Mucosa of stomach (tissue), 1 donor: Measurements from ENCODE around the gene CDH4.

Source experiments
- H3K27me3 ChIP-seq: one replicate; pipeline ENCODE4 v1.7.0; 2013; ENCODE audit warnings: mild to moderate bottlenecking, low read length; ENCODE audit not compliant: control insufficient read depth, insufficient read depth
- H3K36me3 ChIP-seq: one replicate; pipeline ENCODE4 v1.7.0; 2013; ENCODE audit warnings: low read length; ENCODE audit not compliant: control insufficient read depth, insufficient read depth
- H3K4me1 ChIP-seq: one replicate; pipeline ENCODE4 v1.7.0; 2013; ENCODE audit warnings: mild to moderate bottlenecking, low read length; ENCODE audit not compliant: control insufficient read depth, insufficient read depth
- H3K4me3 ChIP-seq: one replicate; pipeline ENCODE4 v1.7.0; 2013; ENCODE audit warnings: low read length
- H3K9ac ChIP-seq: one replicate; pipeline ENCODE4 v1.7.0; 2013; ENCODE audit warnings: mild to moderate bottlenecking, low read length, moderate library complexity
- H3K9me3 ChIP-seq: one replicate; pipeline ENCODE4 v1.7.0; 2013; ENCODE audit warnings: mild to moderate bottlenecking, low read length, moderate library complexity; ENCODE audit not compliant: control insufficient read depth
- donor health status: Pancreatic carcinoma.

CDH4 gene

GRCh38 chr20:61726979-61727378 is 474.9 kb downstream of the CDH4 start:
- H3K27me3 ChIP-seq, result no peaks in the 10 kb centered on the region
- no peaks in the 10 kb centered on the region for H3K9me3 ChIP-seq
- no peak overlapping the region for H3K9ac ChIP-seq
- H3K36me3 ChIP-seq, result no peaks in the 10 kb centered on the region
- H3K4me1 ChIP-seq, result no peaks in the 10 kb centered on the region
- no peak overlapping the region for H3K4me3 ChIP-seq

DNA sequence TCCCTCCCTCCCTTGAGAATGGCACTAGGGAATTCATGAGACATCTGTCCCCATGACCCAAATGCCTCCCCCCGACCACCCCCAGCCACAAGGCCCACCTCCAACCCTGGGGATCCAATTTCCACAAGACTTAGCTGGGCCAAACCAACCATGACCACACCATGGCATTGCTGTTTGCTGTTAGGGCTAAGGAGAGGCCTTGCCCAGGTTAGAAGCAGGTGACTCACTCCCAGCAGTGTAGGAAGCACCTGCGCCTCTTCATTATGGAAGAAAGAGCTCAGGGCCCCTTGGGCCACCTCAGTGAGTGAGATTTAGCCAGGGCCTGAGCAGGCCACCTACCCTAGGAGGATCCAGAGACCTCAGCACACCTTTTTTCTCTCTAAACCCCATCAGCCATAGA is 475.7 kb downstream of the CDH4 start:
- Histone ChIP-seq H3K27me3 (no peaks in the 10 kb centered on the region), H3K36me3 (no peaks in the 10 kb centered on the region), H3K9me3 (no peaks in the 10 kb centered on the region), H3K9ac (no peak overlapping the region), H3K4me1 (no peaks in the 10 kb centered on the region), H3K4me3 (no peak overlapping the region)

GRCh38 chr20:61728326-61728725 is 476.3 kb downstream of the CDH4 start:
- Histone ChIP-seq H3K27me3 (no peaks in the 10 kb centered on the region), H3K36me3 (no peaks in the 10 kb centered on the region), H3K9me3 (no peaks in the 10 kb centered on the region)

GRCh38 chr20:61728786-61729770 is 477.0 kb downstream of the CDH4 start:
- Histone ChIP-seq H3K27me3 (no peaks in the 10 kb centered on the region), H3K9me3 (no peaks in the 10 kb centered on the region)

More at GRCh38 chr20:61728326-61728725, 476.3 kb downstream of the CDH4 start:
- Histone ChIP-seq H3K4me1 (no peaks in the 10 kb centered on the region), H3K4me3 (no peak overlapping the region), H3K9ac (no peak overlapping the region)

DNA sequence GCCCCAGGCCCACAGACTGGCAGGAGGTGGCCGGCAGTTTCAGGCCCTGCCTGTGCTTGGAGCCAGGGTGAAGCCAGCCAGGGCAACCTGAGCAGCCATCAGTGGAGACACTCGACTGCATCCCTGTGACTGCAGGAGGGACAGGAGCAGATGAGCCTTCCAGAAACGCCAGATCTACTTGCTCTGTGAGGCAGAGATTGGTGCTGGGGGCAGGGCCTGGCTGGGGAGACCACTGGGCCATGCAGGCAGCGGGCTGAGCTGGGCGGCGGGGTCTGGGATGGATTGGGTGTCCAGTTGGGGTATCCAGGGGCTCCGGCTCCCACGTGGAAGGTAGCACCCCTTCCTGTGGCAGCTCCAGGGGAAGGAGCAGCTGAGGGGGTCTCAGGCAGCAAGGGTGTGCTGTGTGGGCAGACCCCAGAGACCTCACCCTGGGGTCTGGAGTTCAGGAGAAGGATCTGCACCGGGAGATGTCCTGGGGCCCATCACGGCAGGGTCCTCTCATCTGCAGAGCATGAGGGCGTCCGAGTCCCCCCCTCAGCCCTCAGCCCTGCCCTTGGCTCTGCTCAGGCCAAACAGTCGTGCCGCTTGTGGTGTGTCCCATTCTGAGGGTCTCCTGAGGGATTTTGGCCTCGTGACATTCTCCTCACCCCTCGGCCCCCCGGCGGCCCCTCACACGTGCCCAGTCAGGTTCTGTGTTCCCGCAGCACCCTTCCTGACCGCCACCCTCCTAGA is 478.7 kb downstream of the CDH4 start:
- H3K36me3 ChIP-seq, result no peaks in the 10 kb centered on the region
- H3K4me3 ChIP-seq, result no peak overlapping the region
- no peaks in the 10 kb centered on the region for H3K27me3 ChIP-seq
- H3K9me3 ChIP-seq, result no peaks in the 10 kb centered on the region
- no peak overlapping the region for H3K9ac ChIP-seq
- no peaks in the 10 kb centered on the region for H3K4me1 ChIP-seq

More at GRCh38 chr20:61728786-61729770, 477.0 kb downstream of the CDH4 start:
- H3K4me3 ChIP-seq, result no peak overlapping the region
- H3K9ac ChIP-seq, result no peak overlapping the region
- H3K4me1 ChIP-seq, result no peaks in the 10 kb centered on the region
- no peaks in the 10 kb centered on the region for H3K36me3 ChIP-seq

- no peaks in the 10 kb centered on the region for H3K36me3 ChIP-seq
- no peaks in the 10 kb centered on the region for H3K27me3 ChIP-seq
- H3K9me3 ChIP-seq, result no peaks in the 10 kb centered on the region
- H3K9ac ChIP-seq, result no peak overlapping the region
- no peaks in the 10 kb centered on the region for H3K4me1 ChIP-seq
- no peak overlapping the region for H3K4me3 ChIP-seq
Measured at GRCh38 chr20:61731363-61732181, 479.5 kb downstream of the CDH4 start.

- no peaks in the 10 kb centered on the region for H3K4me1 ChIP-seq
- H3K9ac ChIP-seq, result no peak overlapping the region
- no peaks in the 10 kb centered on the region for H3K9me3 ChIP-seq
- H3K4me3 ChIP-seq, result no peak overlapping the region
- no peaks in the 10 kb centered on the region for H3K27me3 ChIP-seq
- H3K36me3 ChIP-seq, result no peaks in the 10 kb centered on the region
Measured at GRCh38 chr20:61732511-61733210, 480.6 kb downstream of the CDH4 start.

DNA sequence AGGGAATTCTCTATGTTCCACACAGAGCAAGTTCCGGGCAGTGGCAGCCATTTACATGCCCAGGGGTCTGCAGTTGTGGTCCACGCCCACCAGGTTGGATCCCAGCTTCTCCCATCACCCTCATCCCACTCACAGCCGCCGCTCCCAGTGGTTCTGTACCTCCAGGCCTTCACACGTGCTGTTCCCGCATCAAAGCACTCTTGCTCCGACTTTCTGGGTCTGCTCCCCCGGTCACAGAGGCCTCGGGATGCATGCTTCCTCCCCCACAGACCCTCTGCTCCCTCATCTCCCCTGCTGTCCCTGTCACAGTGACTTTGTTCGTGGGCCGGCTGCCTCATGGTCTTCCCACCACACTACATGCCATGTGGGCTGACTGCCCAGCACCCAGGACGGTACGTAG is 481.2 kb downstream of the CDH4 start:
- no peaks in the 10 kb centered on the region for H3K36me3 ChIP-seq
- H3K4me3 ChIP-seq, result no peak overlapping the region
- H3K27me3 ChIP-seq, result no peaks in the 10 kb centered on the region
- H3K4me1 ChIP-seq, result no peaks in the 10 kb centered on the region
- no peaks in the 10 kb centered on the region for H3K9me3 ChIP-seq
- H3K9ac ChIP-seq, result no peak overlapping the region

DNA sequence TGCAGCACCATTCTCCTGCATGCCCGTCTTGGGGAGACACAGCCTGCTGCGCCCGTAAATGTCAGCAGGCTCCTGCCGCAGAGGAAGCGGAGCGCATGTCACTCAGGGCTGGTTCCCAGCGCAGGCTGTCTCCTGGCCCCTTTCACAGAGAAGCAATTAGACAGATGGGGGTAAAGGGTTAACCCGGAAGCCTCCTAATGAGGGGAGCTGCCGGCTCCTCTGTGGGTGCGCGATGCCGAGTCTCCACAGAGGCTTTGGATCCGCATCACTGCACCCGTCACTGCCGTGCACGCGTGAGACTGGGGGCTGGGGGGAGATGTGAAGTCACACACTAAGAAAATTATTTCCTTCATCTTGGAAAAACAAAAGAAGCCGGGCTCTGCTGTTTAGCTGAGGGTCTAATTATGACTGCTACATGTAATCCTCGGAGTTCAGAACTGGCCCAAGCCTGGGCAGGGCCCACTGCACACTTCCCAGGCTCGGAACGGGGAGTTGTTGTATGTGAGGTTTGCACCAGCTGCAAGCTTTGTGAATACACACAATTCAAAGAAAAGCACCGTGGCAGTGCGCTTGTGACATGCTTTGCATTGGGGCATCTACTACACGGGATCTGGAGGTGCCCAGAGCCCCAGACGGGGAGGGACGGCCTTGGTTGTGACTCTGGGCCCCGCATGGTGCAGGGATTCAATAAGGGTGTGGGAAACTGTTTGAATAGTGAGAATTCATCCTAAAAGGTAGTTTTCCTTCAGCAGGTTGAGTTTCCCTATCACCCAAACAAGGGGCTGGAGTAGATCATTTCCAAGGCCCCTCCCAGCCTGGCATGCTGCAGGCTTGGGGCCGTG is 482.1 kb downstream of the CDH4 start:
- Histone ChIP-seq H3K4me1 (no peaks in the 10 kb centered on the region), H3K4me3 (no peak overlapping the region), H3K9ac (no peak overlapping the region), H3K36me3 (no peaks in the 10 kb centered on the region), H3K9me3 (no peaks in the 10 kb centered on the region), H3K27me3 (no peaks in the 10 kb centered on the region)

DNA sequence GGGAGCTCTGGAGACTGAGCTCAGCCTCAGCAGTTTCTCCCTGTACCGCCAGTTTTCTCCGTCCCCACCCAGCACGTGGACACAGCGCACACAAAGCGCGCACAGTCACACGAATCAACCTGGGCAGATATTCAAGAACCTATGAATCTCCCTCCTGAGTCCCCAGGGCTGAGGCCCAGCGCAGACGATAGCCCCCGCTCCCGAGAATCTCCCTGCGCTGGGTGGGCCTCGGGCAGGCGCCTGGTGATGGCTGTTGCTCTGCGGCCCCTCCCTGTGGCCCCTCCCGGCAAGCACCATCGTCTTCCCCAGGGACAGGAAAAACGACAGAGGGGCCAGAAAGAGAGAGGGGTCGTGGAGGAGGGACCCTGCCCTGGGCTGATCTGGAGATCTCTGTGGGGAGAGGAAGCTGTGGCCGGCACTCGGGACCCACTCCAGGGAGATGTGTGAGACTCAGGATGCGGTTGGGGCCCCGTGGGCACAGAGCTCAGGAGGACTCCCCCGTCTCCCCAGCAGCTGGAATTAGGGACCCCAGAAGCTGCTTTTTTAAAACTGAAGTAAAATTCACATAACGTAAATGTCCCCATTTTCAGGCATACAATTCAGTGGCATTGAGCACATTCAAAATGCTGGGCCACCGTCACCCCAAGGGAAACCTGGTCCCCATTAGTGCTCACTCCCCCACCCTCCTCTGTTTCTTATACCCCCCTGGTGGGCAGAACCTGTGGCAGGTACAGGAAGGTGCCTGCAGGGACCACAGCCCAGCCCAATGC is 482.9 kb downstream of the CDH4 start:
- H3K27me3 ChIP-seq, result no peaks in the 10 kb centered on the region
- no peaks in the 10 kb centered on the region for H3K36me3 ChIP-seq
- no peak overlapping the region for H3K9ac ChIP-seq
- H3K9me3 ChIP-seq, result no peaks in the 10 kb centered on the region
- H3K4me1 ChIP-seq, result no peaks in the 10 kb centered on the region
- no peak overlapping the region for H3K4me3 ChIP-seq
